Stimulated activated CD4-positive, alpha-beta T cell treated with anti-CD3 and anti-CD28 coated beads, Interleukin-12 subunit alpha, Interleukin-12 subunit beta, amount 100 ng/mL, for 24 hours (primary cell): ENCODE data around the gene TPP2.

Experiments used
- DNase-seq, 2 experiments: peaks; one replicate each; pipeline ENCODE4 v3.0.0-alpha.2; 2020; ENCODE audit warnings: low read depth in 2 of 2

The TPP2 gene

DNA sequence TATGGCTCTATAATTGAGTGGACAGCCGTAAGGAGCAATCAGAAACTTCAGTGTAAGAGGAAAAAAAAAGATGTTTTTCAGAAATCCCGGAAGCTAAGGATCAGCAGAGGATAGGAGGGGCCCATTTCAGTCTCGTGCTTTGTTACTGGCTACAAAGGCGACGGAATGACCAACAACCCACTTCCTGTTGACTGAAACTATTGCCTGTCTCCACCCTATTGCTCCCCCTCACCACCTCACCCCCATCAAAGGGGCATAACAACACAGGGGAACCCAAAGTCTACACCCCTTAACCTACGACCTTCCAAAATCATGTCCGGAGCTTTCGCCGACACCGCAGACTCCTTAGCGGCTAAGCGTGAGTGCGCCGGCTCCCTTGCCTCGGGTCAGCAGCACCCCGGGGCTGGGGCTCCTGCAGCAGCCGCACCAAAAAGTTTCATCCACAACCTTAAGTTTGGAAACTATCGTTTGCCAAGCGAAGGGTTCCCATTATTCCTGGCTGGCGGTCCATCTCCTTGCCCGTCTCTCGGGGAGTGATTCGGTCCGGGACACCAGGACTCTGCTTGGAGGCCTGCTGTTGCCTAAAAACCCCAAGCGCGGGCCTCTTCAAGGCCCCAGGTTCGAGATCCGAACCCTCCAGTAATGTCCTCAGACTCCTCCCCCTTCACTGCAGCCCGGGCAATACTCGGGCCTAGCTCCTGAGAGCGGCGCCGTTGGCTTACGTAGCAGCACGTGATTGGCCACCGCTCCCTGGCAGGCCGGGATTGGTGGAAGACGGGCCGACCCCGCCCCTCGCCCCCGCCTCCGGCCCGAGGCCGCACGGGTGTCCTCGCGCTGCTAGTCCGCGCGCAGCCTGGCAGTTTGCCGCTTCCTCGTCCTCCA is at the start of gene TPP2:
Gene TPP2 (plus strand): TSS at position 840 of the 882 bp plus-strand sequence. CDS start 53 bp downstream, outside the sequence.
- peak; percentile 97 to 98 for DNase-seq

DNA sequence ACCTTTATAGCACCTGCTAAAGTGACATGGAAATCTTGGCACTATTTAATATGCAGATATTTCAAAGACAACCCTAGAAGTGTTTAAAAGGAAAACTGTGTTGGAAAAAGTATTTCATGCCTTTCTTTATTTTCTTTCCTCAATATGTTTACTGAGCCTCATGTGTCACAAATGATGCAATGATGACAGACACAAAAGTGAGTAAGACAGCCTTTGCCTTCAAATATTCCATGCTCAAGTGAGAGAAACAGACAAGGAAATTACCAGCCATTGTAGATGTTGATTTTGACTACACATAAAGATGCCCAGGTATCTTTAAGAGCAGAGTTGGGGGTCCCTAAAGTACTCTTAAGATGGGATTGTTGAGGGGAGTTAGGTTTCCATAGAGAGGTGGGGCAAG is 48.0 kb upstream of the TPP2 start:
- DNase-seq = no peak

- no peak for DNase-seq
These were observed 46.3 kb upstream of the TPP2 start for GRCh38 chr13:102550507-102550906.

- DNase-seq = no peak
These were observed 40.8 kb upstream of the TPP2 start for GRCh38 chr13:102555914-102556553.

GRCh38 chr13:102556806-102557205 is 40.0 kb upstream of the TPP2 start:
- no peak for DNase-seq

GRCh38 chr13:102558029-102558428 is 38.8 kb upstream of the TPP2 start:
- DNase-seq = no peak

- no peak for DNase-seq
These were observed 34.9 kb upstream of the TPP2 start for GRCh38 chr13:102561933-102562332.

GRCh38 chr13:102563267-102563666 is 33.5 kb upstream of the TPP2 start:
- no peak for DNase-seq

DNA sequence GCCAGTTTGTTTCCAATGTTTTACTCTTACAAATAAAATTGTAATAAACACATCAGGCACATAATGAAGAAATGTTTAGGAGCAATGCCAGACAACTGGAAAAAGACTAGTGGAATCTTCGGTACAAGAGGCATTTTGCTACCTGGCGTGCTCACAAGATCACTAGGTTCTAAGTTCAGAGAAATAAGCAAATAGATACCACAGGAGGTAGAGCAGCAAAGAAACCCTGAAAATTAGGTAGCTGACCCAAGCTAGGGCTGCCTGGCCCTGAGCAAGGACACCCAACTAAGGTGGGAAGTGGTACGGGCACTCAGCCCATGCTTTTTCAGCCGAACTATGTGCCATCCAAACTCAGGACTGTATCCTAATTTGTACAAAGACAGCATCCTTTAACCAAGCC is 32.2 kb upstream of the TPP2 start:
- no peak for DNase-seq

- no peak for DNase-seq
These were observed 30.3 kb upstream of the TPP2 start for GRCh38 chr13:102566513-102566912.

GRCh38 chr13:102567857-102568256 is 28.9 kb upstream of the TPP2 start:
- no peak for DNase-seq

GRCh38 chr13:102569488-102569887 is 27.3 kb upstream of the TPP2 start:
- DNase-seq = no peak

DNA sequence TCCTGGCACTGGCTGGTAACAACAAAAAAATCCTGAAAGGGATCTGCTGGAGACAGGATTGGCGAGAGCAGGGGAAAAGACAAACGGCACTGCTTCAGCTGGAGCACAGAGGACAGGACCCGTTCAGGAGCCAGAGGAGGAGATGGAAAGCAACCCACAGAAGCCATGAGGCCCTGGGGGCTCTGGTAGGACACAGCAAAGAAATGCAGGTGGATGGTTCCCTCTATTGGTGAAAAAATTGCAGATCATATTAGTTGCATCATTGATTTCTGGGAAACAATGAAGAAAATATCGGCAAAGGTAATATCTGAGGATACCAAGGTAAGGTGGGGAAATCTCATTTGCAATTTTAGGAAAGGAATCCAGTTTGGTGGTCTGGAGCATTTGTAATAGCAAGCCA is 25.7 kb upstream of the TPP2 start:
- DNase-seq = no peak

- DNase-seq = no peak
These were observed 24.5 kb upstream of the TPP2 start for GRCh38 chr13:102572323-102572722.

GRCh38 chr13:102580552-102581169 is 16.1 kb upstream of the TPP2 start:
- DNase-seq = no peak

- no peak for DNase-seq
These were observed 14.5 kb upstream of the TPP2 start for GRCh38 chr13:102582256-102582655.

- DNase-seq = no peak
These were observed 12.4 kb upstream of the TPP2 start for GRCh38 chr13:102584434-102584833.

- no peak for DNase-seq
These were observed 10.2 kb upstream of the TPP2 start for GRCh38 chr13:102586615-102587014.

DNA sequence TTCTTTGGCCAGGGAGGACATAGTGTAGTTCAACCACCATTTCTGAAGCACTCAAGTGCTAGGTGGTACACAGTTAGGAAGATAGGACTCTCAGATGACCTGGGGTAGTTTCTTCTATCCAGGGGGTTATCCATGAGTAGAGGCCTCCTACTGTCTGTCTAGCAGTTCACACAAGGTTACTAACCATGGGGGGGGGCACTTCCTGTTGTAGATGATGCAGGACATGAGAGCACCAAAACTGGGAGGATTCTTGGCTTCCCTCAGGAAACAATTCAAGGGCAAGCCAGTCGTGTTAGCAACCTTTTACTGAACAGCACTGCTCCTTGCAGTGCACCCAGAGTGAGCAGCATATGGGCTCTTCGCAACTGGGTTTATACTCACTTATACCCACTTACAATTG is 8.9 kb upstream of the TPP2 start:
- DNase-seq = no peak

- no peak for DNase-seq
These were observed 7.4 kb upstream of the TPP2 start for GRCh38 chr13:102589301-102589822.

GRCh38 chr13:102591988-102592781 is 4.6 kb upstream of the TPP2 start:
- DNase-seq = peak; percentile 61 to 76

GRCh38 chr13:102593466-102593865 is 3.3 kb upstream of the TPP2 start:
- no peak for DNase-seq
